HG03280 (cell line): ENCODE measurements around the gene SOX13.
A peak's percentile ranks its signal among the peaks of the same experiment; 100 is the strongest.

Experiments
- ATAC-seq: cut with Tn5 transposase; IDR thresholded peaks from one replicate; pipeline ENCODE4 v1.9.1; 2021; ENCODE audit warnings: mild to moderate bottlenecking, moderate library complexity; ENCODE audit not compliant: unreplicated experiment

The SOX13 gene

DNA sequence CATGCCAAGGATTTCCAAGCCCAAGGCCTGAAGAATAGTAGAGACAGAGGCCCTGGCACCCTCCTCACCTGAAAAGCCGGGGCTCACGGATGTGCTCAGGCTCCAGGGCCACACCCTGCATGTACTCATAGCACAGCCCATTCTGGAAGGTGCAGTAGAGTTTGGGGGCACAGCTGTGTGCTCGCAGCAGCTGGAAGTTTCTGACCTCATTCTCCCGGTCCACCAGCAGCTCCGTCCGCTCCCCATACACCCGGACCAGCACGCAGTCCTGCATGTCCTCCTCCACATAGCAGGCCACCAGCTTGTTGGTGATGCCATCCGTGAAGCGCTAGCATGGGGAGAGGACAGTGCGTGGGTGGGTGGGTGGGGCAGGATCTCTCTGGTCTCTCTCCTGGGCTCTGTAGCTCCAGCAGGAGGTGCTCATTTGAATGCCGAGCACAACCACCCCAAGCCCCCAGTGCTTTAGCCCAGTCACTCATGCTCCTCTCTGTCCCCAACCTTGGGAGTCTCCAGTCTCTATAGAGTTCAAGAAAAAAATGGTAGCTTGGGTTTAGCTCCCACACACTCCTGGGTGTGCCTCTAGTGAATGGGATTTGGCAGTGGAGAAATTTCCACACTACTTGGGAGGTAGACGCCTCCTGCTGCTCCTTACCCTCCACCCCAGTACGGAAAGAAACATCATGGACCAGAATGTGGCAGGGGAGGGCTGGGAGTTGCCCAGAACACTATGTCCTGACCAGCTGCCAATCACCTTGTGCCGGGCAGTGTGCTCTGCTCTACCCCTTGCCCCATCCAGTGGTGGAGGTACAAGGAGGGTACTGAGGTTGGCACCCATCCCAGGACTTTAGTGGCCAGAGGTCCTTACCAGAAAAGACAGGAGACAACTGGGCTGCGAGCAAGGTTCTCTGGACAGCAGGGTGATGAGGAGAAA lies 77.0 kb downstream of the SOX13 start:
- no peak for ATAC-seq

- ATAC-seq, result no peak
These were observed 78.0 kb downstream of the SOX13 start for GRCh38 chr1:204150702-204151551.

GRCh38 chr1:204151552-204152309 lies 78.8 kb downstream of the SOX13 start, which contains the start of gene ETNK2:
ETNK2 (minus strand) TSS chr1:204152044; CDS start chr1:204151852, 192 bp downstream.
- ATAC-seq, result no peak

GRCh38 chr1:204152310-204153044 lies 79.6 kb downstream of the SOX13 start:
- ATAC-seq, result no peak

- ATAC-seq, result no peak
These were observed 80.8 kb downstream of the SOX13 start for GRCh38 chr1:204153667-204154066.

DNA sequence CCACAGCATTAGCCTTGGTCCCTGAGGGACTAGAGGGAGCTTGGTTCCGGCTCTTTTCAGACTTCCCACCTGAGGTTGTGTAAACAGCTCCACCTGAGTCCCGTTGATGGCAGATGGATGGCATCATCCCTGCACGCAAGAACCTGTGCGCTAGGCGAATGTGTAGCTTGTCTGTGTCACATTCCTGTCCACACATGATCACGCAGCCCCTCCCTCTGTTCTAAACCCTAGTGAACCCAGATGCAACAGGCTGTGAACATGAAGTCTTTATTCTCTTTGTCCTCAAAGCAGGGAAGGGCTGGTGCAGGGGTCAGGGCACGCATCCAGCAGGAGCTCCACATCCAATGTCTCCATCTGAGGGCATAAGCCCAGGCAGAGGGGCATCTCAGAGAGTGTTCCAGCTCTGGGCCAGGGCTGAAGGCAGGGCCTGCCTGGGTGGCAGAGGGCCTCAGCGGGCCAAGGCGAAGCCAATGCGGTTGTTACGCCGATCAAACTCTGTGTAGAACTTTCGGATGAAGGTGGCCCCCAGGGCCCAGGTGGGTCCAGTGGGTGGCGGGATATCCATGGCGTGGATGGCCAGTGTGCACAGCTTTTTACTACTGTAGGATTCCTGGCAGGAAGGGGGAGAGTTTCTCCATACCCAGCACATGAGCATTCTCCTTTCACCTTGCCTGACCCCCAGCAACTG lies 81.8 kb downstream of the SOX13 start:
- no peak for ATAC-seq

DNA sequence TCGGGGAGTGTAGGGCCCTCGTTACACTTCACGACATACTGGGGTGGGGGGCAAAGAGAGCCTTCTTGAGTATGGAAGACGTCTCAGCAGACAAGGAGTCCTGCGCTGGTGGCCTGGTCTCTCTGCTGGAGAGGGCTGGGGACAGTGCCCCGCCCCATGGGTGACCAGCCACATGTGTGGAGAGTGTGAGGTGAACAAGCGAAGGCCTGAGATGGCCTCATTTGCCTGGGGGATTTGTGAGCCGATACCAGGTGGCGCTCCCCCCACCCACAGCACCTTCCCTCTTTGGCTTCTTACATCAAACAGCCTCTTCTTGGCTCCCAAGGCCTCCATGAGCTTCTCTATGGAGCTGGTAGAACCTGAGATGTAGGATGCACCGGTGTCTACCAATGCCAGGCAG lies 83.0 kb downstream of the SOX13 start:
- no peak for ATAC-seq

- ATAC-seq, result no peak
These were observed 85.0 kb downstream of the SOX13 start for GRCh38 chr1:204157962-204158361.

DNA sequence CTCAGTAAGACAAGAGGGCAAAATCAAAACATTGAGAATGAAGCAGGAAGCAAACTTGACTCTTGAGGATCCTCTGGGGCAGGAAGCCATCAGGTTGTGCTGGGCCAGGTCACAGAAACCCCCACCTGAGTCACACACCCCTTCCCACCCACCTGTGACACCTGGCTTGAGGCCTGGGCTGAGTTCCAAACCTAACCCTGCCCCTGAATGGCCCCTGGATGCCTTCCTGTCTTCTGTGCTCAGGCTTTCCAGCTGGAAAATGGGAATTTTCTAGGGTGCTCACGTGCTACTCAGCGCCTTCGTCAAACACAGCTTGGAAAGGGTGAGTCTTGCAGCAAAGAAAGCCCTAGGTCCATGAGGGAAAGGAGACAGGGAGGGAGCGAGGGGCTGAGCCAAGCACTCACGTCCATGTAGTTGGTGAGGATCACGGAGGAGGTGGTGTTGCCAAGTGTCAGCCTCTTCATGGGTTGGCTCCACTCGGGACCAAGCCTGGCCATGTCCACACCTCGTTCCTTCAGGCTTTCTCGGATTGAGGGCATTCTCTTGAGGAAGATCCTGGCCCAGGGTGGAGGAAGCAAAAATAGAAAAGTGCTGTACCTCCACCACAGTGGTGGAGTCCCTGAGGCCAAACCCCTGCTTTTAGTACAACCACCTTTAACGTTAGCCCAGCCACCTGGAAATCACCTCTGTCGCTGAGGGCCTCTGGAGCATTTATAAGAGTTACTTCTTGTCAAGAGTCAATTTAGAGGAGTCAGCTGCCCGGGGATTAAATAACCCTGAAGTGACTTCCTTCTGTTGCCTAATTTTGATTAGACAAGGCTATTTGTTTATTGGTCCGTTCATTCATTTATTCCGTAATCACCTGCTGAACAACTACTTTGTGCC lies 88.9 kb downstream of the SOX13 start:
- no peak for ATAC-seq

DNA sequence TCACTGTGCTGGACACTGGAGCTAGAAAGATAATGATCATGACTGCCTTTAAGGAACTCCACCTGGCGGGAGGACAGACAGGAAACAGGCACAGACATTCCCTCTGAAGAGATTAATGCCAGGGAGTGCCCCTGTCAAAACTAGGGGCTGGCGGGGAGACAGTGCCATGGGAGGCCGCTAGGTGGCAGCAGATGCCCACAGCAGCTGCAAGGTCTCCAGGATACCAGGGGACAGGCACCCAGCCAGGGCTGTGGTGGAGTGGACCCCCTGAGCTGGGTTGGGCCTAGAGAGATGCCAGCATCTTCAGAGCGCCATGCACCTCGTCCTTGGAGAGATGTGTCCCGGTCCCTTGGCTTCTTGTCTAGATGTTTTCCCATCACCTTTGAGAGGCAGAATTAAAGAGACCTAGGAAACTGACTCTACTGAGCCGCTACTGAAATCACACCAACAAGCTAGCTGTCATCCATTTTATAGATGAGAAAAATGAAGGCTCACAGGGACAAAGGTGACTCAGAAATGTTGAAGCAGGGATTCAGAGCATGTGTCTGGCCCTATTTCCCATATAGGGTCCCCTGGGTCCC lies 89.7 kb downstream of the SOX13 start:
- ATAC-seq, result peak; percentile 60

DNA sequence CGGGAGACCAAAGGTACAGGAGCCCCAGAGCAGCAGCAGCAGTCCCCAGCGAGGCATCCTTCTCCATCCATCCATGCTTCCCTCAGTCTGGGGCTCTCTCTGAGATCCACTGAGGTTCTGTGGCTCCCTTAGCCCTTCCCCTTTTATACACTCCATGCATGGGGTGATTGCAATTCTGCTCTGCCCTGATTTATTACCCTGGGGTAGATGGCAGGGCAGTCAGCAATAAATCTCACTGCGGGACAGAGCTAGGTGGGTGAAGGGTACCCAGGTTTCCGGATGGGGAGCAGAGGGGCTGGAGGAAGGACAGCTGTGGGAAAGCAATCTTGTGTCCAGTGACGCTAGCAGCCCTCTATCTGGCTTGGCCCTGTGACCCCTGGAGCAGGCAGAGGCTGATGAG lies 93.3 kb downstream of the SOX13 start, which contains the start of gene REN:
Gene REN, minus strand, starts transcription at position 119 of the 400 bp plus-strand sequence. Its CDS starts 44 bp downstream, at position 75.
- ATAC-seq, result no peak

DNA sequence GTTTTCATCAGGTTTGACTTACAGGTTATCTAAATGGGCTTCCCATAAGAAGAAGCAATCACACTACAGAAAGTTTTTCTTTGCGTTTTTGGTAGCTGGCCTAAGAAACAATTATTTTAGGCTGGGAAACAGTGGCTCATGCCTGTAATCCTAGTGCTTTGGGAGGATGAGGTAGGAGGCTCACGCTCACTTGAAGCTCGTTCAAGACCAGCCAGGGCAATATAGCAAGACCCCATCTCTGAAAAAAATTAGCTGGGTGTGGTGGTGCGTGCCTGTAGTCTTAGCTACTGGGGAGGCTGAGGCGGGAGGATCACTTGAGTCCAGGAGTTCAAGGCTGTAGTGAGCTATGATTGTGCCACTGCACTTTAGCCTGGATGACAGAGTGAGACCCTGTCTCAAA lies 94.8 kb downstream of the SOX13 start:
- ATAC-seq, result no peak

DNA sequence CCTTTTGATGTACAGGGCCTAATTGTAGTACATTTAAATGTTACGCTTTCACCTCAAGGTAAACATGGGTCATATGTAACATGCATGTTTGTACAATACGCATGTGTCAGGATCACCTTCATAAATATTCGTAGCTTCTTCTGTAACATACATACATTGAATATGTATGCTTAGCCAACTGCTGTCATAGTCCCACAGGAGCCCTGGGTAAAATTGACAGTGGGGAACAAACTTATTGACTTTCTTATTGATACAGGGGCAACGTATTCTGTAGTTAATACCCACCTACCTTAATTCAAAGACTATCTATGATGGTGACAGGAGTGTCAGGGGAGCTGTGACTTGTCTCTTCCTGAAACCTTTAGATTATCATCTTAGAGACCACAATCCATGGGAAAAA lies 96.9 kb downstream of the SOX13 start:
- ATAC-seq, result no peak

GRCh38 chr1:204170494-204171155 lies 97.7 kb downstream of the SOX13 start:
- ATAC-seq, result no peak

- ATAC-seq, result no peak
These were observed 98.8 kb downstream of the SOX13 start for GRCh38 chr1:204171751-204172178.

DNA sequence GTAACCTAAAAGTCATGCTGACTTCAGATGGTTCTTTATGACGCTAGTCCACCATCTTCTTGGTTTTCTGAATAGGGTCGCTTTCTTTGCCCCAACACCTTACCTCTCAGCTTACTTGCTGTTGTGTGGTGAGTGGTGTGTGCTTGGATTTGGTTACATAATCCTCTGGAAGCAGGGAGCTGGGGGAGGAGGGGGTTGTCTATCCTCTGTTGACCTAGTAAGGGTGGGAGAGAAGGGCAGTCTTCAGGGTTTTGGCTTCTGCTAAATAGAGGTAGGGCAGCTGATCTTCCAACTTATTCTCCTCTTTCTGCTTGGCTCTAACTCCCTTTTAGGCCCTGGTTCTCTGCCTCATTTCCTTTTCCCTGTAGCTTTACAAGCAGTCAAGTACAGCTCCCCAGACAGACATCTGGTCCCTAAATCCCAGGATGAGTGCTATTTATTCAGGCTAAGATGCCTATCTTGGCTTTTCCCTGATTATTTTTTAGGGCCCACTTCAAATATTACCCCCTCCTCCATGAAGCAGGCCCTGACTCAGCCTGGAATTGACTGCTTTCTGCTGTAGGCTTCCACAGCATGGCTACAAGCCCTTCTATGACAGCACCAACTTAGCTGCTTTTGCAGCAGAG lies 99.6 kb downstream of the SOX13 start:
- ATAC-seq, result no peak

DNA sequence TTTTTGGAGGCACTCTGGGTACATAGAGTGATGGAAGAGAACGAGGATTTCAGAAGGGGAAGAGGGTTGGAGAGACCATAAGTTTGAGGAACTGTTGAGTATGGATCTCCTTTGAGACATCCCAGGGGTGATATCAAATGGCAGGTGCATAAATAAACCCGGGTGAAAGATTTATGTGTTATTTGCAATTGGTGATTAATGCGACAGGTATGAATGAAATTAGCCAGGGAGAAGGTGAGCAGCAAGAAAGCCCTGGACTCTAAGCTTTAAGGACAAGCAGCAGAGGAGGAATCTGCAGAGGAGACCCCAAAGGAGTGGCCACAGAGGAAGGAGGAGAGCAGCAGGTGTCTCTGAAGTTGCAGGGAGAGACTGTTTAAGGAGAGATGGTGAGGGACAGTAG lies 102.0 kb downstream of the SOX13 start:
- no peak for ATAC-seq
